Central memory CD8-positive, alpha-beta T cell (primary cell): ENCODE results near the gene ZNF567.
A peak's percentile ranks its signal among the peaks of the same experiment; 100 is the strongest.

Experiments
- ATAC-seq: fragments of 150-1000 bp; cut with Tn5 transposase; replicated peaks from 2 replicates; pipeline ENCODE4 v1.10.0; 2022; ENCODE audit warnings: mild to moderate bottlenecking, moderate FRiP score, moderate number of reproducible peaks; ENCODE audit not compliant: poor library complexity, severe bottlenecking; ENCODE audit errors: extremely low read depth
- DNase-seq, 2 donors: peaks; one replicate each; pipeline ENCODE4 v3.0.0; 2021; ENCODE audit warnings: low spot score in 2 of 2
- H3K27ac Mint-ChIP-seq: one replicate; pipeline ENCODE4 v1.8.0; 2022; ENCODE audit warnings: low read depth, mild to moderate bottlenecking, moderate library complexity, mixed read lengths
- H3K27me3 Mint-ChIP-seq: one replicate; pipeline ENCODE4 v1.8.0; 2022; ENCODE audit warnings: mixed read lengths
- H3K36me3 Mint-ChIP-seq: one replicate; pipeline ENCODE4 v1.8.0; 2022; ENCODE audit warnings: mild to moderate bottlenecking, moderate library complexity, mixed read lengths; ENCODE audit not compliant: insufficient read depth
- H3K4me1 Mint-ChIP-seq: one replicate; pipeline ENCODE4 v1.8.0; 2022; ENCODE audit warnings: mixed read lengths
- H3K4me3 Mint-ChIP-seq: one replicate; pipeline ENCODE4 v1.8.0; 2022; ENCODE audit warnings: mild to moderate bottlenecking, moderate library complexity, mixed read lengths
- H3K9me3 Mint-ChIP-seq: one replicate; pipeline ENCODE4 v1.8.0; 2022; ENCODE audit warnings: mixed read lengths

Gene ZNF567

GRCh38 chr19:36687214-36688056 lies at the start of gene ZNF567:
Gene ZNF567, plus strand, starts transcription at chr19:36687612. Its CDS starts 7,256 bp downstream, at chr19:36694868.
- peaks cover 50% of the 10 kb centered on the region for H3K36me3 Mint-ChIP-seq
- no peaks in the 10 kb centered on the region for H3K9me3 Mint-ChIP-seq
- H3K4me1 Mint-ChIP-seq: peaks cover 34% of the 10 kb centered on the region
- H3K4me3 Mint-ChIP-seq: peak within 1 kb of the TSS; percentile 99
- H3K27me3 Mint-ChIP-seq: no peaks in the 10 kb centered on the region
- DNase-seq: peak; percentile 88 to 91
- ATAC-seq: peak; percentile 91
- peak within 1 kb of the TSS; percentile 99 for H3K27ac Mint-ChIP-seq

- ATAC-seq (no peak), DNase-seq (no peak)
- H3K9me3 Mint-ChIP-seq: peaks cover 26% of the 10 kb centered on the region
- H3K36me3 Mint-ChIP-seq: peaks cover 2% of the 10 kb centered on the region
- H3K27me3 Mint-ChIP-seq: no peaks in the 10 kb centered on the region
- no peak overlapping the region for H3K4me3 Mint-ChIP-seq
- H3K4me1 Mint-ChIP-seq: no peaks in the 10 kb centered on the region
- H3K27ac Mint-ChIP-seq: no peak overlapping the region
Measured at GRCh38 chr19:36638862-36639510, 48.4 kb upstream of the ZNF567 start.

- no peak overlapping the region for H3K4me3 Mint-ChIP-seq
- H3K27ac Mint-ChIP-seq: no peak overlapping the region
- no peak for DNase-seq
- no peaks in the 10 kb centered on the region for H3K4me1 Mint-ChIP-seq
- ATAC-seq: no peak
- H3K27me3 Mint-ChIP-seq: no peaks in the 10 kb centered on the region
- H3K9me3 Mint-ChIP-seq: peaks cover 12% of the 10 kb centered on the region
- H3K36me3 Mint-ChIP-seq: peaks cover 15% of the 10 kb centered on the region
Measured at GRCh38 chr19:36646746-36647145, 40.7 kb upstream of the ZNF567 start.

- DNase-seq (no peak), ATAC-seq (no peak)
- H3K27ac Mint-ChIP-seq: no peak overlapping the region
- H3K36me3 Mint-ChIP-seq: peaks cover 48% of the 10 kb centered on the region
- no peaks in the 10 kb centered on the region for H3K27me3 Mint-ChIP-seq
- H3K9me3 Mint-ChIP-seq: peaks cover 31% of the 10 kb centered on the region
- no peaks in the 10 kb centered on the region for H3K4me1 Mint-ChIP-seq
- H3K4me3 Mint-ChIP-seq: no peak overlapping the region
Measured at GRCh38 chr19:36652958-36653357, 34.5 kb upstream of the ZNF567 start.

GRCh38 chr19:36665832-36666231 lies 21.6 kb upstream of the ZNF567 start:
- H3K36me3 Mint-ChIP-seq: peaks cover 24% of the 10 kb centered on the region
- H3K27me3 Mint-ChIP-seq: no peaks in the 10 kb centered on the region
- no peaks in the 10 kb centered on the region for H3K9me3 Mint-ChIP-seq
- peak overlapping the region; percentile 99 for H3K27ac Mint-ChIP-seq
- ATAC-seq (no peak), DNase-seq (no peak)
- peaks cover 41% of the 10 kb centered on the region for H3K4me1 Mint-ChIP-seq
- peak overlapping the region; percentile 96 for H3K4me3 Mint-ChIP-seq

GRCh38 chr19:36668646-36669045 lies 18.8 kb upstream of the ZNF567 start:
- Mint-ChIP-seq H3K9me3 (no peaks in the 10 kb centered on the region), H3K4me3 (peak overlapping the region; percentile 96)

GRCh38 chr19:36672368-36672767 lies 15.0 kb upstream of the ZNF567 start:
- Mint-ChIP-seq H3K27ac (no peak overlapping the region), H3K36me3 (peaks cover 3% of the 10 kb centered on the region), H3K9me3 (no peaks in the 10 kb centered on the region), H3K4me1 (peaks cover 24% of the 10 kb centered on the region), H3K27me3 (no peaks in the 10 kb centered on the region), H3K4me3 (no peak overlapping the region)
- ATAC-seq: no peak
- DNase-seq: no peak

More at GRCh38 chr19:36668646-36669045, 18.8 kb upstream of the ZNF567 start:
- Mint-ChIP-seq H3K27me3 (no peaks in the 10 kb centered on the region), H3K27ac (peak overlapping the region; percentile 5), H3K4me1 (peaks cover 43% of the 10 kb centered on the region), H3K36me3 (peaks cover 17% of the 10 kb centered on the region)
- no peak for ATAC-seq
- no peak for DNase-seq

- no peak overlapping the region for H3K27ac Mint-ChIP-seq
Measured at GRCh38 chr19:36674201-36674600, 13.2 kb upstream of the ZNF567 start.

GRCh38 chr19:36679455-36679854 lies 8.0 kb upstream of the ZNF567 start:
- ATAC-seq (no peak), DNase-seq (no peak)
- peaks cover 12% of the 10 kb centered on the region for H3K4me1 Mint-ChIP-seq
- H3K4me3 Mint-ChIP-seq: no peak overlapping the region
- peaks cover 6% of the 10 kb centered on the region for H3K9me3 Mint-ChIP-seq
- peaks cover 8% of the 10 kb centered on the region for H3K36me3 Mint-ChIP-seq
- no peaks in the 10 kb centered on the region for H3K27me3 Mint-ChIP-seq
- no peak overlapping the region for H3K27ac Mint-ChIP-seq

More at GRCh38 chr19:36674201-36674600, 13.2 kb upstream of the ZNF567 start:
- ATAC-seq: no peak
- DNase-seq: no peak
- Mint-ChIP-seq H3K4me3 (no peak overlapping the region), H3K4me1 (peaks cover 12% of the 10 kb centered on the region), H3K36me3 (peaks cover 3% of the 10 kb centered on the region), H3K27me3 (no peaks in the 10 kb centered on the region), H3K9me3 (peaks cover 6% of the 10 kb centered on the region)

- Mint-ChIP-seq H3K27me3 (no peaks in the 10 kb centered on the region), H3K27ac (no peak overlapping the region), H3K4me3 (peak overlapping the region; percentile 99), H3K9me3 (no peaks in the 10 kb centered on the region), H3K4me1 (peaks cover 41% of the 10 kb centered on the region), H3K36me3 (peaks cover 41% of the 10 kb centered on the region)
- ATAC-seq (no peak), DNase-seq (no peak)
Measured at GRCh38 chr19:36685835-36686234, 1.6 kb upstream of the ZNF567 start.

GRCh38 chr19:36686365-36687213 lies 823 bp upstream of the ZNF567 start:
- no peaks in the 10 kb centered on the region for H3K27me3 Mint-ChIP-seq
- no peak for DNase-seq
- H3K9me3 Mint-ChIP-seq: no peaks in the 10 kb centered on the region
- H3K4me1 Mint-ChIP-seq: peaks cover 39% of the 10 kb centered on the region
- no peak for ATAC-seq
- peak overlapping the region; percentile 99 for H3K27ac Mint-ChIP-seq
- H3K4me3 Mint-ChIP-seq: peak overlapping the region; percentile 99
- H3K36me3 Mint-ChIP-seq: peaks cover 44% of the 10 kb centered on the region

- ATAC-seq: no peak
- H3K27me3 Mint-ChIP-seq: no peaks in the 10 kb centered on the region
- no peak for DNase-seq
- peak overlapping the region; percentile 99 for H3K4me3 Mint-ChIP-seq
- no peaks in the 10 kb centered on the region for H3K9me3 Mint-ChIP-seq
- peaks cover 33% of the 10 kb centered on the region for H3K4me1 Mint-ChIP-seq
- H3K36me3 Mint-ChIP-seq: peaks cover 45% of the 10 kb centered on the region
- H3K27ac Mint-ChIP-seq: peak overlapping the region; percentile 99
Measured at GRCh38 chr19:36688058-36688457, 646 bp downstream of the ZNF567 start.
